GM13977 (cell line): ENCODE results near the gene UBE2Q2.

ENCODE experiments used
- DNase-seq: peaks from one replicate; pipeline ENCODE4 v3.0.0; 2012; ENCODE audit warnings: low spot score
- CTCF ChIP-seq: IDR thresholded peaks from 2 replicates; pipeline ENCODE4 v1.5.1; 2012; ENCODE audit warnings: mild to moderate bottlenecking, control low read depth; ENCODE audit not compliant: insufficient read depth; ENCODE audit errors: extremely low read depth, missing control alignments
- in situ Hi-C: fragments of 300-500 bp; cut with MboI; formaldehyde crosslinking; loops from one replicate; pipeline ENCODE4 v1.12.0; 2022; ENCODE audit warnings: low sequenced_read_pairs, low pct_unique_long_range_greater_than_20kb, mixed read lengths, inconsistent platforms; ENCODE audit not compliant: unreplicated experiment

UBE2Q2 gene

GRCh38 chr15:75828429-75828828 is 14.8 kb upstream of the UBE2Q2 start:
- no peak for DNase-seq
- TF ChIP-seq CTCF, result no peak
- in situ Hi-C loops, result no loop called here

DNA sequence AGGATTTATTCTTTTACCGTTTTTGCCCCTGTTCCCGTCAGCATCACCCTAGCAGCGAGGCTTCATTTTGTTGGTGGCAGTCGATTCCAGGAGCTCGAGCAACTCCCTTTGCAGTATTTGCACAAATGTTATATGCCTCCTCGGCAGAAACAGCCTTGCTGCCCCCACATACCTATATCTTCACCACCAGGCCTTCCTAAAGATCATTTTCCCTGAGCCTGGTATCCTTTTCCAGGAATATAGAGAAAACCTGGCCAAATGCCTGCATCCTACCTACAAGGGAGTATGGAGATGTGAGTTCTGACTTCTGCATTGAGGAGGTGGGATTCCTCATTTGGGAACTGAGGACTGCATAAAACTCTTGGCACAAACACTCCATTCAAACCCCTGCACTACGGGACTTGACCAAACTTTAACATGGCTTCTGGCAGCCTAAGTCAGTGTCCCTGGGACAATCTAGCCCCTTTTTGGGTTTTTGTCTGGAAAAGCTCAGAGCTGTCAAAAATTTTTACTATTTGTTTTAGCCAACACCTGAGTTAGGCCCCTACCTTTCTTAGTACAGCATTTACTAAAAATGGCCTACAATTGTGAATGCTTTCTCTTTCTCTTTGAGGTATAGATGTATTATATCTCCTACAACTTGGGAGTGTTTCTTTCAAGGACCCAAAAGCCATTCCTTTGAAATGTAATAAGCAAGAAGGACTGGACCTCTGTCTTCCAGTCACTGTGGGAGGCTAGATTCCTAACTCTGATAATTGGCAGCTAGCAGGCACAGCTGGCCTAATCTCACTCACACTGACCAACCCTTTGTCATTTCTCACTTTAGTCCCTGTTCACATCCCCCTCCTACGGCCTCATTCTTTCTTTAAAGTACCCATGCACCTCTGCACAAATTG is 12.1 kb upstream of the UBE2Q2 start:
- no peak for TF ChIP-seq CTCF
- no peak for DNase-seq
- in situ Hi-C loops, result no loop called here

DNA sequence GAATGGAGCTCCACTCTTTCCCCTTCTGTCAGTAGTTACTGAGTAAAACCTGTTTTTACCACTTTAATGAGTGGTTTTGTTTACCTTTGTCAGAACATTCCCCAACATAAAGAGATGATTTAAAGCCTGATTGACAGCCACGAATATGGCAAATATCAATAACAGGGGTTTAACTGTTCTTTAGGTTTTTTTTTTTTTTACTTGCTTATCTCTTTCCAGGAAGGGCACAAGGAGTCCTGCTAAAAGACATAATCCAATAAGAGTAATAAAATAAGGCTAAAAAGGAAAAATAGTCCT is 11.5 kb upstream of the UBE2Q2 start:
- in situ Hi-C loops, result no loop called here
- DNase-seq, result no peak
- no peak for TF ChIP-seq CTCF

- in situ Hi-C loops, result no loop called here
- DNase-seq, result no peak
- TF ChIP-seq CTCF, result no peak
Observed at GRCh38 chr15:75832114-75832513, 11.1 kb upstream of the UBE2Q2 start.

DNA sequence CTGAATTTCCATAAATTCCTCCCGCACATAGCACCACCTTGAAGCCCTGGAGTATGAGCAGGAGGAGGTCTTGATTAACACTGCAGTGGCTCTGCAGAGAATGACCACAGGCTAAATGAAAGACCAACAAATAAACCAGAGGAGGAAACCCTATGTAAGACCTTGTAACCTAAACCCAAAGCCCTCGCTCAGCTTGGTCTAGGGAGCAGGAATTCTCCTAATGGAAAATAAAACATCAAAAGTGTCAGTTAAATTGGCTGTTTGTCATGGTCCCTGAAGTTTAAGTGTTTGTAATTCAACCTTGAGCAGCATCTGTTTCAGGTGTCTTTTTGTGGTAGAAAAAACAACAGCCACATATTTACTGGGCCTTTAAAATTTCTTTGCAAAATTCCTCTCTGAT is 9.2 kb upstream of the UBE2Q2 start:
- TF ChIP-seq CTCF, result no peak
- in situ Hi-C loops, result no loop called here
- no peak for DNase-seq

DNA sequence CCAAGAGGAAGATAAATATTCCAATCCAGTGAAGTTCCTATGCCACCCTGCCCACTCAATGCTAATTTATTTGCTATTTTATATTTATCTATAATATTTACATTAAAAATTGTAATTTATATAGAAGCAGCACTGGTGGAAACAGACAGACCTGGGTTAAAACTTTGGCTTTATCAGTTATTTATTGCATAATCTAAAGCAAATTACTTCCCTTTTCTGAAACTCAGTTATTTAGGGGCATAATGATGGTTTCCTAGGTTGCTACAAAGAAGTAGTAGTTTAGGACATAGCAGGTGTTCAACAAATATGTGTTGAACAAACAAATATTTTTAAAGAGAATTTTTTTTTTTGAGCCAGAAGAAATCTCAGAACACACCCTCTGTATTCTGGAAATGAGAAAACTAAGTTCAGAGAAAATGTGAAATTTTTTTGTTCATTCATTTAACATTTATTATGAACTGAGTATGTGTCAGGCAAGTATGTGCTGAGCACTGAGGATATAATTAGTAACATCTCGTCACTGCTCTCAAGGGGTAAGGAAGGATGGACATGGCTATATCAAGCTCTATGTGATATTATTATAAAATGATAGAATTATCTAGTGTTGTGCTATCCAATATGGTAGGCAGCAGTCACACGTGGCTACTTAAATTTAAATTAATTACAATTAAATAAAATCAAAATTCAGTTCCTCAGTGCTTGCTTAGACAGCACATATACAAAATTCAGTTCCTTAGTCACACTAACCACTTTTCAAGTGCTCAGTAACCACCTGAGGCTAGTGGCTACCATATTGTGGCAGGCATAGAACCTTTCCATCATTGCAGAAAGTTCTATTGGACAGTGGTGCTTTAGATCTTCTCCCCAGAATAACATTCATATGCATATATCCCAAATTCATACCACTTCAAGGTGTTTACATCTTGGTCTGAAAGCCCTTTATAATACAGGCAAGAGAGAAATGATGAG is 7.0 kb upstream of the UBE2Q2 start:
- DNase-seq, result no peak
- in situ Hi-C loops, result no loop called here
- TF ChIP-seq CTCF, result no peak
